IMR-90 (cell line): ENCODE data around the gene RAB31. TPM values are rescaled to one million over a fixed set of nuclear protein-coding genes. Genes with fewer than 3 reads are reported as not detected.

Experiments
- ATAC-seq: fragments of 200-7000 bp; cut with Tn5 transposase; 2 replicates; pipeline ENCODE4 v1.9.1; 2020; ENCODE audit warnings: low read depth, mild to moderate bottlenecking, moderate library complexity
- BruUV-seq: library from RNA; stranded (reverse); fragments of 400-500 nt; replicated peaks from 2 replicates; lab custom pipeline; 2021; lab: Mats Ljungman, UMichigan
- CTCF ChIA-PET: fragments of 300-600 bp; formaldehyde crosslinking; extraction: SDS; loops from one replicate; lab custom pipeline; 2021; ENCODE audit warnings: antibody characterized with exemption; lab: Yijun Ruan, JAX
- POLR2A ChIA-PET: fragments of 300-600 bp; sonication (Branson Sonifier 250); formaldehyde crosslinking; loops from one replicate; lab custom pipeline; 2022; ENCODE audit warnings: antibody characterized with exemption; ENCODE audit not compliant: unreplicated experiment; lab: Charles Lee
- DNase-seq: peaks from one replicate; pipeline ENCODE4 v3.0.0; 2013
- H2AFZ ChIP-seq: replicated peaks from 2 replicates; pipeline ENCODE3; 2013; ENCODE audit warnings: low read length, mild to moderate bottlenecking; ENCODE audit not compliant: poor library complexity
- H2AK5ac ChIP-seq: 2 replicates; pipeline ENCODE4 v1.6.1; 2013; ENCODE audit warnings: low read depth, low read length, inconsistent platforms
- H2AK9ac ChIP-seq: replicated peaks from 2 replicates; pipeline ENCODE3; 2013; ENCODE audit warnings: mild to moderate bottlenecking, low read depth, low read length, moderate library complexity; ENCODE audit not compliant: poor library complexity
- H2BK120ac ChIP-seq: 2 replicates; pipeline ENCODE4 v1.6.1; 2013; ENCODE audit warnings: low read depth, low read length, inconsistent platforms
- H2BK15ac ChIP-seq: 3 replicates; pipeline ENCODE4 v1.6.1; 2013; ENCODE audit warnings: low read depth, low read length, inconsistent platforms
- H2BK20ac ChIP-seq: 2 replicates; pipeline ENCODE4 v1.6.1; 2013; ENCODE audit warnings: low read depth, mild to moderate bottlenecking, inconsistent platforms, low read length, moderate library complexity
- H2BK5ac ChIP-seq: 2 replicates; pipeline ENCODE4 v1.6.1; 2013; ENCODE audit warnings: mild to moderate bottlenecking, low read depth, low read length, inconsistent platforms; ENCODE audit not compliant: poor library complexity, severe bottlenecking
- H3K14ac ChIP-seq: replicated peaks from 2 replicates; pipeline ENCODE4 v1.6.1; 2013; ENCODE audit warnings: low read depth, low read length, inconsistent platforms
- H3K18ac ChIP-seq: 2 replicates; pipeline ENCODE4 v1.6.1; 2013; ENCODE audit warnings: low read depth, low read length, control low read depth
- H3K23ac ChIP-seq: 2 replicates; pipeline ENCODE4 v1.6.1; 2013; ENCODE audit warnings: low read depth, low read length, inconsistent platforms
- H3K27ac ChIP-seq: 2 replicates; pipeline ENCODE4 v1.5.1; 2013; ENCODE audit warnings: mild to moderate bottlenecking, control low read depth, low read length; ENCODE audit not compliant: insufficient read depth
- H3K27me3 ChIP-seq: 2 replicates; pipeline ENCODE4 v1.6.1; 2013; ENCODE audit warnings: low read length; ENCODE audit not compliant: control insufficient read depth, insufficient read depth
- H3K36me3 ChIP-seq: 2 replicates; pipeline ENCODE4 v1.6.1; 2013; ENCODE audit warnings: low read length, mixed read lengths; ENCODE audit not compliant: control insufficient read depth, insufficient read depth
- H3K4ac ChIP-seq: 2 replicates; pipeline ENCODE4 v1.6.1; 2013; ENCODE audit warnings: low read depth, low read length, inconsistent platforms
- H3K4me1 ChIP-seq: 2 replicates; pipeline ENCODE4 v1.6.1; 2013; ENCODE audit warnings: low read length, mixed read lengths; ENCODE audit not compliant: control insufficient read depth, insufficient read depth
- H3K4me2 ChIP-seq: 2 replicates; pipeline ENCODE4 v1.6.1; 2013; ENCODE audit warnings: low read depth, mild to moderate bottlenecking, control low read depth, low read length, moderate library complexity
- H3K4me3 ChIP-seq: 2 replicates; pipeline ENCODE4 v1.5.1; 2013; ENCODE audit warnings: low read depth, mild to moderate bottlenecking, control low read depth, low read length, moderate library complexity; ENCODE audit not compliant: insufficient read depth
- H3K56ac ChIP-seq: 2 replicates; pipeline ENCODE4 v1.6.1; 2013; ENCODE audit warnings: low read length, inconsistent platforms; ENCODE audit not compliant: insufficient read depth; ENCODE audit errors: extremely low read depth
- H3K79me1 ChIP-seq, 2 experiments: 2 replicates each; pipeline ENCODE4 v1.6.1; 2013; ENCODE audit warnings: low read length in 2 of 2, inconsistent platforms in 1 of 2, low read depth in 1 of 2
- H3K9ac ChIP-seq: 2 replicates; pipeline ENCODE4 v1.6.1; 2013; ENCODE audit warnings: low read depth, low read length, control low read depth
- H3K9me1 ChIP-seq: 2 replicates; pipeline ENCODE4 v1.6.1; 2013; ENCODE audit warnings: low read length, inconsistent platforms; ENCODE audit not compliant: insufficient read depth
- H3K9me3 ChIP-seq: 2 replicates; pipeline ENCODE4 v1.6.1; 2013; ENCODE audit warnings: low read length; ENCODE audit not compliant: control insufficient read depth, insufficient read depth
- H4K20me1 ChIP-seq: 2 replicates; pipeline ENCODE4 v1.6.1; 2013; ENCODE audit warnings: low read length, inconsistent platforms; ENCODE audit not compliant: insufficient read depth
- H4K5ac ChIP-seq: 2 replicates; pipeline ENCODE4 v1.6.1; 2013; ENCODE audit warnings: mild to moderate bottlenecking, low read depth, low read length, control low read depth
- H4K8ac ChIP-seq, 2 experiments: 2 replicates each; pipeline ENCODE4 v1.6.1; 2013; ENCODE audit warnings: low read depth in 2 of 2, low read length in 2 of 2, control low read depth in 1 of 2, inconsistent platforms in 1 of 2
- H4K91ac ChIP-seq: 2 replicates; pipeline ENCODE4 v1.6.1; 2013; ENCODE audit warnings: low read depth, low read length, inconsistent platforms; ENCODE audit not compliant: insufficient read depth
- BHLHE40 ChIP-seq: fragments of 150-350 bp; IDR thresholded peaks from 2 replicates; pipeline ENCODE4 v1.6.1; 2016; ENCODE audit warnings: mild to moderate bottlenecking, low read depth, low read length
- CEBPB ChIP-seq: IDR thresholded peaks from 2 replicates; pipeline ENCODE4 v1.6.1; 2012; ENCODE audit warnings: low read depth, low read length, improper control_type of control experiment
- CHD1 ChIP-seq: IDR thresholded peaks from 2 replicates; pipeline ENCODE4 v1.6.1; 2012; ENCODE audit warnings: low read depth, low read length, improper control_type of control experiment
- CTCF ChIP-seq: conservative IDR thresholded peaks from 2 replicates; pipeline ENCODE4 v1.5.1; 2012; ENCODE audit warnings: mild to moderate bottlenecking, low read depth, low read length, improper control_type of control experiment
- ELK1 ChIP-seq: fragments of 150-350 bp; IDR thresholded peaks from 2 replicates; pipeline ENCODE4 v1.6.1; 2016; ENCODE audit warnings: low read depth, mild to moderate bottlenecking, low read length, moderate library complexity, borderline replicate concordance
- FOS ChIP-seq: fragments of 150-350 bp; IDR thresholded peaks from 2 replicates; pipeline ENCODE4 v1.6.1; 2016; ENCODE audit warnings: low read depth, low read length
- MAFK ChIP-seq: IDR thresholded peaks from 2 replicates; pipeline ENCODE4 v1.6.1; 2012; ENCODE audit warnings: low read depth, low read length, improper control_type of control experiment
- MAZ ChIP-seq: IDR thresholded peaks from 2 replicates; pipeline ENCODE4 v1.6.1; 2012; ENCODE audit warnings: low read depth, mild to moderate bottlenecking, low read length, improper control_type of control experiment, moderate library complexity, borderline replicate concordance
- MXI1 ChIP-seq: IDR thresholded peaks from 2 replicates; pipeline ENCODE4 v1.6.1; 2012; ENCODE audit warnings: low read depth, mild to moderate bottlenecking, low read length, moderate library complexity, borderline replicate concordance
- NFE2L2 ChIP-seq: fragments of 150-350 bp; IDR thresholded peaks from 2 replicates; pipeline ENCODE4 v1.6.1; 2016; ENCODE audit warnings: low read depth, mild to moderate bottlenecking, low read length
- POLR2A ChIP-seq: IDR thresholded peaks from 2 replicates; pipeline ENCODE4 v1.6.1; 2012; ENCODE audit warnings: mild to moderate bottlenecking, low read depth, low read length
- RAD21 ChIP-seq: IDR thresholded peaks from 2 replicates; pipeline ENCODE4 v1.6.1; 2012; ENCODE audit warnings: low read length, improper control_type of control experiment
- RCOR1 ChIP-seq: IDR thresholded peaks from 2 replicates; pipeline ENCODE4 v1.6.1; 2012; ENCODE audit warnings: mild to moderate bottlenecking, low read length, improper control_type of control experiment; ENCODE audit not compliant: insufficient replicate concordance
- RFX5 ChIP-seq: IDR thresholded peaks from 2 replicates; pipeline ENCODE4 v1.8.0; 2012; ENCODE audit warnings: low read depth, mild to moderate bottlenecking, low read length, moderate library complexity
- SMC3 ChIP-seq: fragments of 150-350 bp; IDR thresholded peaks from 2 replicates; pipeline ENCODE4 v1.6.1; 2016; ENCODE audit warnings: low read depth, mild to moderate bottlenecking, antibody characterized with exemption, low read length, moderate library complexity
- USF2 ChIP-seq: fragments of 150-350 bp; IDR thresholded peaks from 2 replicates; pipeline ENCODE4 v1.6.1; 2017; ENCODE audit warnings: mild to moderate bottlenecking, antibody characterized with exemption, low read length, low read depth
- WGBS, 2 experiments: methylation state at CpG; one replicate each; pipeline versions ENCODE4 v1.1.5 to v1.1.7; 2013; ENCODE audit warnings: missing lambda C conversion rate in 2 of 2; ENCODE audit not compliant: insufficient read length in 1 of 2; ENCODE audit errors: extremely low coverage in 2 of 2; 5-methylcytosine and 5-hydroxymethylcytosine counted together
- dilution Hi-C: fragments of 300-500 bp; cut with HindIII; formaldehyde crosslinking; loops from one replicate; pipeline ENCODE4 v1.14.3; 2018; ENCODE audit warnings: low sequenced_read_pairs; ENCODE audit not compliant: unreplicated experiment
- in situ Hi-C: fragments of 300-500 bp; cut with MboI; formaldehyde crosslinking; loops from 3 replicates; pipeline ENCODE4 v1.14.3; 2019; ENCODE audit warnings: low sequenced_read_pairs, inconsistent platforms, mixed read lengths
- intact Hi-C: fragments of 100-400 bp; cut with micrococcal nuclease; formaldehyde crosslinking; loops from 2 replicates; pipeline ENCODE4 v1.10.0; 2022
- polyA plus RNA-seq, 3 experiments: library from polyadenylated mRNA; depleted of rRNA; stranded (reverse); fragments of >200 nt; gene quantifications; 2 replicates each; pipeline ENCODE4 v1.2.3, GENCODE V29; 2012; ENCODE audit warnings: low replicate concordance in 1 of 3
- total RNA-seq: library from RNA; depleted of rRNA; stranded (reverse); fragments of >200 nt; gene quantifications from 2 replicates; pipeline ENCODE4 v1.2.3, GENCODE V29; 2012

The RAB31 gene
- total and polyA plus RNA-seq, 2 of the 4 experiments (the other 2 are of a cell fraction): 13.8 to 26.9 TPM

- Histone ChIP-seq H3K79me1 (no peaks in the 10 kb centered on the region; a peak in 1 of 4 replicates), H3K56ac (no peak overlapping the region), H2AFZ (peak overlapping the region; percentile 49), H3K9ac (no peak overlapping the region), H3K4me2 (no peak overlapping the region), H3K9me1 (no peaks in the 10 kb centered on the region), H3K18ac (no peak overlapping the region), H2AK9ac (no peak overlapping the region), H3K14ac (no peak overlapping the region), H3K36me3 (no peaks in the 10 kb centered on the region), H3K27ac (no peak overlapping the region), H3K4me3 (no peak overlapping the region), H2BK20ac (no peak overlapping the region), H3K9me3 (no peaks in the 10 kb centered on the region), H4K20me1 (no peaks in the 10 kb centered on the region), H2BK5ac (no peak overlapping the region), H3K4me1 (no peaks in the 10 kb centered on the region), H3K27me3 (no peaks in the 10 kb centered on the region), H2AK5ac (no peak overlapping the region; the same call in 1 of the 2 replicates), H2BK15ac (no peak overlapping the region), H4K5ac (no peak overlapping the region), H3K4ac (no peak overlapping the region), H4K91ac (no peak overlapping the region), H2BK120ac (0 out of 2 replicates have a peak overlapping the region, but pooled peaks have one; percentile 23), H3K23ac (no peak overlapping the region), H4K8ac (no peak overlapping the region)
- no peak for TF ChIP-seq CTCF
- TF ChIP-seq RFX5: no peak
- no peak for TF ChIP-seq ELK1
- TF ChIP-seq NFE2L2: no peak
- no peak for TF ChIP-seq RAD21
- TF ChIP-seq MAZ: no peak
- no peak for TF ChIP-seq BHLHE40
- TF ChIP-seq CHD1: no peak
- TF ChIP-seq CEBPB: no peak
- TF ChIP-seq POLR2A: no peak
- TF ChIP-seq MAFK: no peak
- no peak for TF ChIP-seq FOS
- no peak for TF ChIP-seq MXI1
- TF ChIP-seq SMC3: no peak
- no peak for TF ChIP-seq RCOR1
- TF ChIP-seq USF2: no peak
- in situ Hi-C loops: no loop called here
- BruUV-seq: no TSS peak
- intact Hi-C loops: no loop called here
- WGBS, 2 experiments: 83% methylated on average over 1 of the region's 7 CpGs; no CpG with 5 or more reads in 1 of the 2 experiments
- ChIA-PET POLR2A (no interaction called here), CTCF (interaction anchor here (0.6 kb wide), 1 partner anchor 96 kb away, joined by 3 read pairs; no protein-coding TSS in a partner anchor)
- dilution Hi-C loops: no loop called here
- DNase-seq (no peak), ATAC-seq (no peak)
Observed at GRCh38 chr18:9671214-9671613, 36.9 kb upstream of the RAB31 start.
